KG1 (cell line): ENCODE measurements around the gene FXR2.
"Not testable (repeated sequence)": the region's sequence is repeated elsewhere in the genome, so short reads cannot be mapped to it uniquely, and the experiment has no call there.

ENCODE experiments used
- DNase-seq: peaks from one replicate; lab custom pipeline; 2025; lab: John Stamatoyannopoulos, UW

The FXR2 gene

GRCh38 chr17:7627250-7628121 is 12.8 kb upstream of the FXR2 start, which contains the start of gene SAT2:
TSS of gene SAT2 (minus strand) at chr17:7627821. CDS start at chr17:7627635, 186 bp downstream.
- DNase-seq = peak; percentile 43

- no peak for DNase-seq
Measured at GRCh38 chr17:7626956-7627249, 12.2 kb upstream of the FXR2 start.

- no peak for DNase-seq
Measured at GRCh38 chr17:7626307-7626706, 11.6 kb upstream of the FXR2 start.

GRCh38 chr17:7625749-7626148 is 11.1 kb upstream of the FXR2 start:
- not testable (repeated sequence) for DNase-seq

GRCh38 chr17:7623661-7624060 is 9.0 kb upstream of the FXR2 start:
- no peak for DNase-seq

GRCh38 chr17:7620835-7621234 is 6.1 kb upstream of the FXR2 start:
- DNase-seq = no peak

GRCh38 chr17:7618608-7619007 is 3.9 kb upstream of the FXR2 start:
- DNase-seq = no peak

- no peak for DNase-seq
Measured at GRCh38 chr17:7615265-7615747, 609 bp upstream of the FXR2 start.

- peak; percentile 1 for DNase-seq
Measured at GRCh38 chr17:7613769-7614424, 800 bp downstream of the FXR2 start.

- no peak for DNase-seq
Measured at GRCh38 chr17:7612294-7612640, 2.4 kb downstream of the FXR2 start.

- DNase-seq = no peak
Measured at GRCh38 chr17:7611635-7612293, 2.9 kb downstream of the FXR2 start.

GRCh38 chr17:7610641-7611040 is 4.1 kb downstream of the FXR2 start:
- DNase-seq = no peak

GRCh38 chr17:7606280-7606679 is 8.4 kb downstream of the FXR2 start:
- no peak for DNase-seq

- not testable (repeated sequence) for DNase-seq
Measured at GRCh38 chr17:7597561-7597960, 17.1 kb downstream of the FXR2 start.

GRCh38 chr17:7593296-7593695 is 21.4 kb downstream of the FXR2 start:
- DNase-seq = no peak

- no peak for DNase-seq
Measured at GRCh38 chr17:7592422-7593021, 22.2 kb downstream of the FXR2 start.

GRCh38 chr17:7591596-7591995 is 23.1 kb downstream of the FXR2 start:
- no peak for DNase-seq

GRCh38 chr17:7590743-7591142 is 24.0 kb downstream of the FXR2 start:
- no peak for DNase-seq

GRCh38 chr17:7589891-7590691 is 24.6 kb downstream of the FXR2 start, which contains the start of gene SOX15:
TSS of gene SOX15 (minus strand) at chr17:7590094. CDS start at chr17:7589676, 418 bp downstream.
- no peak for DNase-seq

- no peak for DNase-seq
Measured at GRCh38 chr17:7589204-7589868, 25.4 kb downstream of the FXR2 start.
